Tibial nerve (tissue), 4 donors: ENCODE results near the gene DSC2. TPM values are rescaled to one million over a fixed set of nuclear protein-coding genes. Genes with fewer than 3 reads are reported as not detected.
A peak's percentile ranks its signal among the peaks of the same experiment; 100 is the strongest.

Experiments used
- DNase-seq, 2 donors: peaks; one replicate each; pipeline ENCODE4 v3.0.0-alpha.2; 2019; ENCODE audit warnings: low spot score in 2 of 2
- H3K27ac ChIP-seq, 4 donors: fragments of 200-600 bp; sonication (generic) in 3 of 4; one replicate each; pipeline ENCODE4 v1.5.1; 2017 to 2019; ENCODE audit warnings: mild to moderate bottlenecking in 1 of 4
- H3K27me3 ChIP-seq, 2 donors: fragments of 200-600 bp; sonication (generic) in 1 of 2; one replicate each; pipeline versions ENCODE4 v1.5.1 to v1.6.0; 2017 to 2019
- H3K36me3 ChIP-seq, 3 donors: fragments of 200-600 bp; sonication (generic); one replicate each; pipeline ENCODE4 v1.5.1; 2018 to 2019
- H3K4me1 ChIP-seq, 4 donors: fragments of 200-600 bp; sonication (generic) in 3 of 4; one replicate each; pipeline ENCODE4 v1.5.1; 2017 to 2019
- H3K4me3 ChIP-seq, 4 donors: fragments of 200-600 bp; sonication (generic) in 3 of 4; one replicate each; pipeline ENCODE4 v1.5.1; 2017 to 2019; ENCODE audit warnings: mild to moderate bottlenecking in 1 of 4, moderate library complexity in 1 of 4
- H3K9me3 ChIP-seq, 4 donors: fragments of 200-600 bp; sonication (generic) in 3 of 4; one replicate each; pipeline ENCODE4 v1.5.1; 2017 to 2019
- EP300 ChIP-seq, 2 donors: sonication (generic); formaldehyde crosslinking; IDR thresholded peaks; one replicate each; pipeline ENCODE4 v1.6.1; 2017; ENCODE audit warnings: antibody characterized with exemption in 2 of 2, mild to moderate bottlenecking in 1 of 2
- POLR2A ChIP-seq, 2 donors: fragments of 450-650 bp; IDR thresholded peaks; one replicate each; pipeline ENCODE4 v1.6.1; 2017; ENCODE audit warnings: antibody characterized with exemption in 2 of 2, mild to moderate bottlenecking in 2 of 2, moderate library complexity in 2 of 2
- whole genome bisulfite sequencing, 2 donors: methylation state at CpG; one replicate each; pipeline ENCODE4 v1.1.5; 2018; 5-methylcytosine and 5-hydroxymethylcytosine counted together
- total RNA-seq, 4 donors: library from RNA; depleted of rRNA; stranded (reverse); fragments of >200 nt; gene quantifications; one replicate each; pipeline ENCODE4 v1.1.0, GENCODE V29; 2016
- TF ChIP-seq, protein P1 (sequence below), 5 experiments: fragments of 200-600 bp in 3 of 5; fragments of 450-650 bp in 2 of 5; sonication (generic) in 3 of 5; IDR thresholded peaks; one replicate each; pipeline ENCODE4 v1.5.1; 2016 to 2019; ENCODE audit warnings: antibody characterized with exemption in 5 of 5, mild to moderate bottlenecking in 3 of 5, moderate library complexity in 2 of 5

The DSC2 gene
- 1 to 10 TPM; 2.1 to 3.9 (median 3.2) TPM for total RNA-seq

DNA sequence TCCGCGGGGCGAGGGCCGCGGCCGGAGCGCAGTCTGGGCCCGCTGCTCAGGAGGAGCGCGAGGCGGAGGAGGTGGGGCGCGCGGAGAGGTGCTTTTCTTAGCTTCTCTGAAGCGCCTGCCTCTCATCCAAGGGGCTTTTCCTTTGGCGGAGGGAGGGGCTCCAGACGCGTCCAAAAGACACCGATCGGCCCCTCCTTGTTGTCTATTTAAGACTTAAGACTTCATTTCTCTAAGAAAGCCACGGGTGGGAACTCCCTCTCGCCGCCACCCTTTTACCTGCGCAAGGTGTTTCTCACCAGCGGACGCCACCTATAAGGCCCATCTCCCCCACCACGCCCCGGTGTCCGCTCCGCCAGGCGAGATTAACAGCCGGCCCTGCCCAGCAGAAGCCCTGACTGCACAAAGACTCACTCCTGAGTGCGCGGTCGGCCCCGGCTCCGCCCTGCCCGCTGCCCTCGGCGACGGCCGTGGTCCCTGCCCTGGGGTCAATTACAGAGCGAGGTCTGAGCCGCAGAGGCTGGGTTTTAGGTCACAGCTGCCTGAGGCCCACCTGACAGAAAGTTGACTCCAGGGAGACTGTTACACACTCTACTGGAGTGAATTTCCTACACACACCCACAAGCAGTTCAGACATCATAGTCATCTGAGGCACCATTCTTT is at the start of gene DSC2:
Gene DSC2 (minus strand): TSS at position 397 of the 660 bp plus-strand sequence. CDS start 450 bp downstream, outside the sequence.
- peak within 1 kb of the TSS; percentile 16 to 91 (median 74) for H3K27ac ChIP-seq
- TF ChIP-seq EP300 (IDR thresholded peaks at IDR 0.05) (no peak), POLR2A (IDR thresholded peaks at IDR 0.05) (no peak)
- TF ChIP-seq, protein P1, sequence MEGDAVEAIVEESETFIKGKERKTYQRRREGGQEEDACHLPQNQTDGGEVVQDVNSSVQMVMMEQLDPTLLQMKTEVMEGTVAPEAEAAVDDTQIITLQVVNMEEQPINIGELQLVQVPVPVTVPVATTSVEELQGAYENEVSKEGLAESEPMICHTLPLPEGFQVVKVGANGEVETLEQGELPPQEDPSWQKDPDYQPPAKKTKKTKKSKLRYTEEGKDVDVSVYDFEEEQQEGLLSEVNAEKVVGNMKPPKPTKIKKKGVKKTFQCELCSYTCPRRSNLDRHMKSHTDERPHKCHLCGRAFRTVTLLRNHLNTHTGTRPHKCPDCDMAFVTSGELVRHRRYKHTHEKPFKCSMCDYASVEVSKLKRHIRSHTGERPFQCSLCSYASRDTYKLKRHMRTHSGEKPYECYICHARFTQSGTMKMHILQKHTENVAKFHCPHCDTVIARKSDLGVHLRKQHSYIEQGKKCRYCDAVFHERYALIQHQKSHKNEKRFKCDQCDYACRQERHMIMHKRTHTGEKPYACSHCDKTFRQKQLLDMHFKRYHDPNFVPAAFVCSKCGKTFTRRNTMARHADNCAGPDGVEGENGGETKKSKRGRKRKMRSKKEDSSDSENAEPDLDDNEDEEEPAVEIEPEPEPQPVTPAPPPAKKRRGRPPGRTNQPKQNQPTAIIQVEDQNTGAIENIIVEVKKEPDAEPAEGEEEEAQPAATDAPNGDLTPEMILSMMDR (IDR thresholded peaks at IDR 0.05) = no peak
- H3K36me3 ChIP-seq = no peaks in the 10 kb centered on the region
- DNase-seq = no peak
- peaks cover 0 to 24% (median 0%) of the 10 kb centered on the region in 4 donors for H3K4me1 ChIP-seq
- peaks cover 0 to 17% of the 10 kb centered on the region in 2 donors for H3K27me3 ChIP-seq
- H3K9me3 ChIP-seq = no peaks in the 10 kb centered on the region
- H3K4me3 ChIP-seq = peak within 1 kb of the TSS; percentile 35 to 58 (median 54)
- 3 to 5% methylated on average over 36 to 44 of the region's 44 CpGs for WGBS, 2 donors

DNA sequence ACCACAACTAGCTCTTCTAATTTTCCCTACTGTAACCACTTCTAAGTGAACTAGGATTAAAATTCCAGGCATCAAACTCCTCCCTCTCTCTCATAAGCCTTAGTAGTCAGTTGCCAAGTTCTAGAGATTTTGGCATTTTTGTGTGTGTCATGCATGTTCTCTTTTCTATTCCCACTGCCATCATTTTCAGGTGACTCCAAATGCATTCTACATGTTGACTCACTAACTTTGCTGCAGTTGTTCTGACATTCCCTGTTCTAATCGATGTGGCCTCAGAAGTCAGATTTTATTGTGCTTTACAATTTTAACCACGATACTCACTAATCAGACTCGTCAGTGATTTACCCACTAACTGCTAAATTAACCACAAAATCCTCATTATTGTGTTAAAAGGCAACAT is 47.1 kb upstream of the DSC2 start:
- WGBS, 2 donors = 72 to 91% methylated on average over 3 of the region's 3 CpGs

DNA sequence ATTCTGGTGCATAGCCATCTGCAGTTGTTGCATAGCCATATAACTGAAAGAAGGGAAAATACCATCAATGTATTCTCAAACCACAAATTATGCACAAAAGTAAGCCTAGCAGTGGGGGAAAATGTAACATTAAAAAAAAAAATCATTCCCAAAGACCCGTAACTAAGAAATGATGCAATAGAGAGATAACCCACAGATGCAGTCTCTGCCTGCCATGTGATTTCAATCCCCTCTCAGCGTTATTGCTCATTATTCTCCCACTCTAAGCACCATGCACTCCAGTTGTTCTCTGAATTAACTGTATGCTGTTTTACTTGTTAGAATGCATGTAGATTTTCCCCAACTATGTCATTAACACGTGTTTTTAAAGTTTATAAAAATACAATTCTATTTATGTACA is 46.4 kb upstream of the DSC2 start:
- no peaks in the 10 kb centered on the region for H3K36me3 ChIP-seq
- no peak for DNase-seq
- H3K27ac ChIP-seq = no peak overlapping the region
- TF ChIP-seq POLR2A (IDR thresholded peaks at IDR 0.05) = no peak
- no peak for TF ChIP-seq EP300 (IDR thresholded peaks at IDR 0.05)
- TF ChIP-seq, protein P1 (IDR thresholded peaks at IDR 0.05) = no peak
- H3K4me3 ChIP-seq = no peak overlapping the region
- no peaks in the 10 kb centered on the region for H3K27me3 ChIP-seq
- H3K4me1 ChIP-seq = no peaks in the 10 kb centered on the region
- H3K9me3 ChIP-seq = no peaks in the 10 kb centered on the region
- 49 to 52% methylated on average over 3 of the region's 3 CpGs for WGBS, 2 donors

More for the DNA sequence above, 47.1 kb upstream of the DSC2 start:
- TF ChIP-seq POLR2A (IDR thresholded peaks at IDR 0.05) (no peak), EP300 (IDR thresholded peaks at IDR 0.05) (no peak)
- H3K36me3 ChIP-seq = no peaks in the 10 kb centered on the region
- no peak overlapping the region for H3K27ac ChIP-seq
- DNase-seq = no peak
- H3K4me3 ChIP-seq = no peak overlapping the region
- H3K9me3 ChIP-seq = no peaks in the 10 kb centered on the region
- no peaks in the 10 kb centered on the region for H3K4me1 ChIP-seq
- no peaks in the 10 kb centered on the region for H3K27me3 ChIP-seq

DNA sequence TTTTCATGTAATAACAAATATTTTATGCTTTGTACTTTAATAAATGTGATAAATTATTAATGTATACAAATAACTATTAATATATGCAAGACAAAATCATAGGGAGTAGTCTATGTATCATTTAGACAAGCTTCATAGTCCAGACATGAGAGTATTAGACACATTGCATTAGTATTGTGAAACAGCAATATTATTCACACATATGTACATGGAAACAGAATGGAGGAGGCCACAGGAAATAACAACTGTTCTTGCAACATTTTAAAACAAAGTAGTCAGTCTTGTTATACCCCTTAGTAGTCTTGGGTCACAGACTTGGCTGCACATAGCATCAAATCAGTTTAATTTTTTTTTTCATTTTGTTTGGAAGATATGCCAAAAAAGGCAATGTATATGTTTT is 44.6 kb upstream of the DSC2 start:
- no peaks in the 10 kb centered on the region for H3K36me3 ChIP-seq

DNA sequence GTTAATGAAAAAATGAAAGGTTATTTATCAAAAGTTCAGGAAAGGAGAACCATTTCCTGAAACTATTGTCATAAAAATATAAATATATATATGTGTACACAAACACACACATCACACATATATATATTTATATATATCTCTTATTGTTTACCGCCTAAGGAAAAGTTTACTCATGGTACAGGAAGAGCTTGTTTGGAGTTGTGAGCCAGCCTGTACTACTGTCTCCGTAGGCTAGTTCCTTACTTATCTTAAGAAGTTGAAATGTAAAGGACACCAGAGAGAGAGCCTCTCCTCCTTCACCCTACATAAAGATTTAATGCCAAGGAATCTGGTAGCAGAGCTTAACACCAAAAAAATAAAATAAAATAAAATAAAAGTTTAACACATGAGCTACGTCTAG is 40.8 kb upstream of the DSC2 start:
- no peak for TF ChIP-seq POLR2A (IDR thresholded peaks at IDR 0.05)
- H3K4me1 ChIP-seq = no peaks in the 10 kb centered on the region
- H3K27me3 ChIP-seq = no peaks in the 10 kb centered on the region
- H3K27ac ChIP-seq = no peak overlapping the region
- WGBS, 2 donors = 82 to 84% methylated on average over 3 of the region's 3 CpGs
- H3K36me3 ChIP-seq = no peaks in the 10 kb centered on the region
- no peak overlapping the region for H3K4me3 ChIP-seq
- no peaks in the 10 kb centered on the region for H3K9me3 ChIP-seq
- DNase-seq = no peak

More for the DNA sequence above, 44.6 kb upstream of the DSC2 start:
- Histone ChIP-seq H3K27ac (no peak overlapping the region), H3K4me1 (no peaks in the 10 kb centered on the region), H3K9me3 (no peaks in the 10 kb centered on the region), H3K4me3 (no peak overlapping the region), H3K27me3 (no peaks in the 10 kb centered on the region)
- TF ChIP-seq POLR2A (IDR thresholded peaks at IDR 0.05) = no peak
- TF ChIP-seq, protein P1 (IDR thresholded peaks at IDR 0.05) = no peak
- TF ChIP-seq EP300 (IDR thresholded peaks at IDR 0.05) = no peak
- DNase-seq = no peak

DNA sequence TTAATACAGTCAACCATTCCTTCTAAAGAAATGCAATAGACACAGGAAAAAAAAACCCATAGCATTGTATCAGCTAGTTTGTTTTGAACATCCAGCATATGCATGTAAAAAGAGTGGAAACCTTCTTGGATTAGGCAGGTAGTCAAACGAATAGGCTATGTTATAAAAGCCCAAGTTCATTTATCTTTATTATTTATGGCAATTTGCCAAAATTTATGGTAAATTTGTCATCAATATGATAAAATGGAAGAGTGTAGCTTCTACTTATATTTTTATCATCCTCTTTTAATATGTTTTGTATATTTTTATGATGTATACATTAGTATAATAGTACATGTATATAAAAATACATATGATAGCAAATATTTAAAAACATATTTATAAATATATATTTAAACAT is 36.5 kb upstream of the DSC2 start:
- Histone ChIP-seq H3K4me1 (no peaks in the 10 kb centered on the region), H3K9me3 (no peaks in the 10 kb centered on the region), H3K4me3 (no peak overlapping the region), H3K27ac (no peak overlapping the region), H3K27me3 (no peaks in the 10 kb centered on the region), H3K36me3 (no peaks in the 10 kb centered on the region)
- TF ChIP-seq, protein P1 (IDR thresholded peaks at IDR 0.05) = no peak
- TF ChIP-seq EP300 (IDR thresholded peaks at IDR 0.05) (no peak), POLR2A (IDR thresholded peaks at IDR 0.05) (no peak)
- WGBS, 2 donors = 68 to 69% methylated on average over 1 of the region's 1 CpG
- no peak for DNase-seq
